CD4-positive, alpha-beta memory T cell (primary cell): Measurements from ENCODE around the gene GADD45A. TPM values are rescaled to one million over a fixed set of nuclear protein-coding genes. Genes with fewer than 3 reads are reported as not detected.

ENCODE experiments used
- CTCF ChIA-PET: fragments of 350-600 bp; sonication (Branson Sonifier 250); formaldehyde crosslinking; loops from one replicate; lab custom pipeline; 2021; ENCODE audit warnings: inconsistent platforms; ENCODE audit not compliant: partially characterized antibody; lab: Charles Lee
- POLR2A ChIA-PET: fragments of 350-600 bp; sonication (Branson Sonifier 250); formaldehyde crosslinking; loops from one replicate; lab custom pipeline; 2021; ENCODE audit not compliant: partially characterized antibody; lab: Charles Lee
- DNase-seq, 5 donors: peaks; one replicate each; pipeline versions ENCODE4 v3.0.0 to v3.0.0-alpha.2; 2020 to 2022; ENCODE audit warnings: mixed read lengths in 1 of 5
- H3K27ac ChIP-seq: one replicate; pipeline ENCODE4 v1.7.0; 2013; ENCODE audit warnings: low read depth, low read length
- H3K27me3 ChIP-seq: 2 replicates; pipeline ENCODE4 v1.7.0; 2013; ENCODE audit warnings: mild to moderate bottlenecking, low read length, moderate library complexity; ENCODE audit not compliant: insufficient read depth
- H3K36me3 ChIP-seq: 2 replicates; pipeline ENCODE4 v1.7.0; 2013; ENCODE audit warnings: mild to moderate bottlenecking, low read length, moderate library complexity; ENCODE audit not compliant: insufficient read depth
- H3K4me1 ChIP-seq: 2 replicates; pipeline ENCODE4 v1.7.0; 2013; ENCODE audit warnings: mild to moderate bottlenecking, low read length, moderate library complexity; ENCODE audit not compliant: insufficient read depth
- H3K4me3 ChIP-seq, 2 donors: one replicate each; pipeline ENCODE4 v1.7.0; 2013; ENCODE audit warnings: low read length in 2 of 2, mild to moderate bottlenecking in 1 of 2
- H3K9me3 ChIP-seq, 2 donors: one replicate each; pipeline ENCODE4 v1.7.0; 2013; ENCODE audit warnings: low read length in 2 of 2, control low read depth in 1 of 2; ENCODE audit not compliant: control insufficient read depth in 1 of 2
- H3K27ac Mint-ChIP-seq, 7 donors: one replicate each; pipeline ENCODE4 v1.8.0; 2020 to 2021; ENCODE audit warnings: mixed read lengths in 7 of 7, mild to moderate bottlenecking in 6 of 7, inconsistent platforms in 3 of 7, moderate library complexity in 3 of 7
- H3K27me3 Mint-ChIP-seq, 2 donors: one replicate each; pipeline ENCODE4 v1.8.0; 2020 to 2021; ENCODE audit warnings: mixed read lengths in 2 of 2
- H3K36me3 Mint-ChIP-seq, 2 donors: one replicate each; pipeline ENCODE4 v1.8.0; 2020 to 2021; ENCODE audit warnings: mixed read lengths in 2 of 2, inconsistent platforms in 1 of 2, mild to moderate bottlenecking in 1 of 2
- H3K4me1 Mint-ChIP-seq, 4 donors: one replicate each; pipeline ENCODE4 v1.8.0; 2020 to 2021; ENCODE audit warnings: mixed read lengths in 4 of 4, mild to moderate bottlenecking in 1 of 4
- H3K4me3 Mint-ChIP-seq, 8 donors: one replicate each; pipeline ENCODE4 v1.8.0; 2020 to 2021; ENCODE audit warnings: mixed read lengths in 8 of 8, mild to moderate bottlenecking in 7 of 8, moderate library complexity in 6 of 8, inconsistent platforms in 3 of 8
- H3K9me3 Mint-ChIP-seq, 8 donors: one replicate each; pipeline ENCODE4 v1.8.0; 2020 to 2021; ENCODE audit warnings: mixed read lengths in 8 of 8, mild to moderate bottlenecking in 5 of 8, inconsistent platforms in 3 of 8, moderate library complexity in 1 of 8
- intact Hi-C: fragments of 100-400 bp; cut with micrococcal nuclease; formaldehyde crosslinking; loops from one replicate; pipeline ENCODE4 v1.15.1; 2023
- polyA plus RNA-seq, 2 donors: library from polyadenylated mRNA; unstranded; fragments of 300-500 nt; fragmentation: Illumina TruSeq; gene quantifications; one replicate each; pipeline ENCODE4 v1.2.3, GENCODE V29; 2021
- total RNA-seq, 2 experiments: library from RNA; stranded (reverse); gene quantifications; one replicate each; pipeline ENCODE4 v1.2.3, GENCODE V29; 2021

Gene GADD45A
- total and polyA plus RNA-seq, 4 experiments from 2014 or later = 6.4 to 26.8 (median 23.3) TPM

DNA sequence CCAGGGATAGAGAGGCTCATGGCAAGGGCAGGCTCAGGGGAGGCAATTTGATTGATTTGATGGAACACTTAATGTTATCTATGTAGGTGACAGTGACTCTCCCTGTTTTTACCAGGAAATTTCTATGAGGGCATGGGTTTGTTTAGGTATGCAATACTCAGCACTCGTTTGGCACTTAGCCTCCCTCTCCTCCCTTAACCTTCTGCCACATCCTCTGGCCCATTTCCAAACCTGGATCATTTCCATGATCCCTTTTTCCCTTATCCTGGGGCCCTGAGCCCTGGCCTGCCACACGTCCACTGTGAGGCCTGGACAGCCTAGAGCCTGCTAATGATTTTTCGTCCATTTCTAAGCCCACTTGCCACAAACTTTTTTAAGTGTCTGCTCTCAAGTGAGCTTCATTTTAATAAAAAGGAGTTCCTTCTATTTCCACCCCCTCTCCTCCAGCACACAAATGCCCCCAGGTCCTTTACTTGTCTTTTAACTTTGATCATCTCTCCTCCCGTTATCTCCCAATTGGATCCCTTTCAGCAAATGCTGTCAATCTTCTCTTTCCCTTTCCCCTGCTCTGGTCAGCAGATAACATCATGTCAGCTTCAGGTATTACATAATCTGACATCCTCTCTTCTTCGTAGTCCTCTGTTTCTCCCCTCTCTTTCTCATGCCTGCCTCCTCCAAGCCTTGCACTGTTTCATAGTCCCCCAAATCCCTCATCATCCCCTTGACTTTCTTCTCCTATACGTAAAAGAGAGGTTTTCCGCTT is 37.8 kb upstream of the GADD45A start:
- H3K27ac Mint-ChIP-seq = no peak overlapping the region
- Histone ChIP-seq H3K27ac (no peak overlapping the region), H3K27me3 (no peaks in the 10 kb centered on the region), H3K4me1 (no peaks in the 10 kb centered on the region), H3K9me3 (no peaks in the 10 kb centered on the region), H3K36me3 (no peaks in the 10 kb centered on the region), H3K4me3 (no peak overlapping the region)
- intact Hi-C loops = no loop called here
- no peaks in the 10 kb centered on the region for H3K9me3 Mint-ChIP-seq
- ChIA-PET POLR2A (no interaction called here), CTCF (no interaction called here)
- H3K4me3 Mint-ChIP-seq = no peak overlapping the region
- no peak for DNase-seq
- peaks cover 0 to 1% of the 10 kb centered on the region in 2 donors for H3K27me3 Mint-ChIP-seq
- no peaks in the 10 kb centered on the region for H3K36me3 Mint-ChIP-seq
- no peaks in the 10 kb centered on the region for H3K4me1 Mint-ChIP-seq

DNA sequence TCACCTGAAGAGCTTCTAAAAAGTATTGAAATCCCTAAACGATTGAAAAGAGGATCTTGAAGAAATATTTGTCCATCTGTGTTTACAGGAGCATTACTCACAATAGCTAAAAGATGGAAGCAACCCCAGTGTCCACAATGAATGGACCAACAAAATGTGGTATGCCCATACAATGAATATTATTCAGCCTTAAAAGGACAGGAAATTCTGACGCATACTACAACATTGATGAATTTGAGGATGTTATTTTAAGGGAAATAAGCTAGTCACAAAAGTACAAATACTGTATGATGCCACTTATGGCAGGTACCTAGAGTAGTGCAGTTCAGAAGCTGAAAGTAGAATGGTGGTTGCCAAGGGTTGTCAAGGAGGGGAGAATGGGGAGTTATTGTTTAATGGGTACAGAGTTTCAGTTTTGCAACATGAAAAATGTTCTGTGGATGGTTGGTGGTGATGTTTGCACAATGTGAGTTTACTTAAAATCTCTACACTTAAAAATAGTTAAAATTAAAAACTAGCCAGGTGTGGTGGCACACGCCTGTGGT is 37.1 kb upstream of the GADD45A start:
- DNase-seq = no peak
- Histone ChIP-seq H3K4me3 (no peak overlapping the region), H3K4me1 (no peaks in the 10 kb centered on the region), H3K9me3 (no peaks in the 10 kb centered on the region), H3K27ac (no peak overlapping the region), H3K36me3 (no peaks in the 10 kb centered on the region), H3K27me3 (no peaks in the 10 kb centered on the region)
- no peak overlapping the region for H3K27ac Mint-ChIP-seq
- no peaks in the 10 kb centered on the region for H3K4me1 Mint-ChIP-seq
- no peak overlapping the region for H3K4me3 Mint-ChIP-seq
- intact Hi-C loops = no loop called here
- H3K36me3 Mint-ChIP-seq = no peaks in the 10 kb centered on the region
- ChIA-PET POLR2A (no interaction called here), CTCF (no interaction called here)
- no peaks in the 10 kb centered on the region for H3K9me3 Mint-ChIP-seq
- peaks cover 0 to 1% of the 10 kb centered on the region in 2 donors for H3K27me3 Mint-ChIP-seq

GRCh38 chr1:67648582-67649326 is 36.2 kb upstream of the GADD45A start:
- Mint-ChIP-seq H3K27ac (no peak overlapping the region), H3K4me3 (no peak overlapping the region), H3K36me3 (no peaks in the 10 kb centered on the region), H3K4me1 (no peaks in the 10 kb centered on the region), H3K9me3 (no peaks in the 10 kb centered on the region), H3K27me3 (peaks cover 0 to 1% of the 10 kb centered on the region in 2 donors)
- Histone ChIP-seq H3K4me1 (no peaks in the 10 kb centered on the region), H3K4me3 (no peak overlapping the region), H3K27me3 (no peaks in the 10 kb centered on the region), H3K9me3 (no peaks in the 10 kb centered on the region), H3K27ac (no peak overlapping the region), H3K36me3 (no peaks in the 10 kb centered on the region)
- ChIA-PET POLR2A (no interaction called here), CTCF (no interaction called here)
- DNase-seq = no peak
- intact Hi-C loops = no loop called here

DNA sequence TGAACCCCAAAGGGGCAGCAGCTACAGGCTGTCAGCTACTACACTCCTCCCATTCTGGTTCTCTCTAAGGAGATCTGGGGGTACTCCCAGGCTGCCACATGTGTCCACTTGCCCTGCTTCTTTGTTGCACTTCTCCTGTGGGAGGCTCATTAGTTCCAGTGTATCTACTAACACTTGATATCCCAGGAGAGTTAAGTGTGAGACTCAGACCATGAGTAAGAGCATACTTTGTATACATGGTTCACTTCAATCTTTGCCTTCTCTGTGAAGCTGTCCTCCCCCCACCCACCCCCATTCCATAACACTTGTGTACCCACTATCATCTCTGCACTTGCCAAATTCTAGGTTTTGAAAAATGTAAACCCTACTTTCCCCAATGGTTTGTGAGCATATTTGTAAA is 34.9 kb upstream of the GADD45A start:
- Histone ChIP-seq H3K27ac (no peak overlapping the region), H3K36me3 (no peaks in the 10 kb centered on the region), H3K27me3 (no peaks in the 10 kb centered on the region), H3K4me3 (no peak overlapping the region), H3K4me1 (no peaks in the 10 kb centered on the region), H3K9me3 (no peaks in the 10 kb centered on the region)
- intact Hi-C loops = no loop called here
- Mint-ChIP-seq H3K27ac (no peak overlapping the region), H3K4me3 (no peak overlapping the region), H3K4me1 (no peaks in the 10 kb centered on the region), H3K9me3 (no peaks in the 10 kb centered on the region), H3K27me3 (peaks cover 0 to 1% of the 10 kb centered on the region in 2 donors), H3K36me3 (no peaks in the 10 kb centered on the region)
- CTCF ChIA-PET = no interaction called here
- POLR2A ChIA-PET = no interaction called here
- no peak for DNase-seq

- Histone ChIP-seq H3K27ac (no peak overlapping the region), H3K4me3 (no peak overlapping the region), H3K4me1 (no peaks in the 10 kb centered on the region), H3K9me3 (no peaks in the 10 kb centered on the region), H3K27me3 (no peaks in the 10 kb centered on the region), H3K36me3 (no peaks in the 10 kb centered on the region)
- H3K27me3 Mint-ChIP-seq = peaks cover 2 to 3% of the 10 kb centered on the region in 2 donors
- POLR2A ChIA-PET = no interaction called here
- H3K4me1 Mint-ChIP-seq = no peaks in the 10 kb centered on the region
- no peak overlapping the region for H3K27ac Mint-ChIP-seq
- H3K36me3 Mint-ChIP-seq = no peaks in the 10 kb centered on the region
- H3K9me3 Mint-ChIP-seq = no peaks in the 10 kb centered on the region
- no peak for DNase-seq
- intact Hi-C loops = no loop called here
- CTCF ChIA-PET = interaction anchor here (1.0 kb wide), 1 partner anchor 109 kb away, joined by 3 read pairs; no protein-coding TSS in a partner anchor
- no peak overlapping the region for H3K4me3 Mint-ChIP-seq
Observed at GRCh38 chr1:67651031-67651430, 34.0 kb upstream of the GADD45A start.

DNA sequence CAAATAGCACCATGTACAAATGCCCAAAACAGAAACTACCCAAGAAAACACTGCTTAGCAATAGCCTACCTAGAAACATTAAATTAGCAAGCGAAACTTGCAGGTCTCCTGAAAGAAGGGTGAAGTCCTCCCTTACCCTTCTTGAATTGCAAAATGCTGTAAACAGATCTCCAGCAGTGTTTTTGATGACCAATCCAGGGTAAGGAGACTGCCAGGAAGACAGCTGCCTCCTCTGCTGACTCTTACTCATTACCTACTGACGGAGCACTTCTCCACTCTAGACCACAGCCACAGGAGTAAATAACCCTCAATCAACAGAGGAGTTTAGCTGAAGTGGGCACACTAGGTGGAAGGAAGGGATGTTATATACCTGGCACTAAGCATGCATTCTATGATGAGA is 32.2 kb upstream of the GADD45A start:
- no peak overlapping the region for H3K4me3 Mint-ChIP-seq
- DNase-seq = no peak
- H3K27me3 Mint-ChIP-seq = peaks cover 2 to 3% of the 10 kb centered on the region in 2 donors
- H3K4me1 Mint-ChIP-seq = no peaks in the 10 kb centered on the region
- no peak overlapping the region for H3K4me3 ChIP-seq
- H3K27ac Mint-ChIP-seq = no peak overlapping the region
- no peaks in the 10 kb centered on the region for H3K4me1 ChIP-seq
- no peaks in the 10 kb centered on the region for H3K9me3 ChIP-seq
- POLR2A ChIA-PET = no interaction called here
- H3K36me3 Mint-ChIP-seq = no peaks in the 10 kb centered on the region
- H3K9me3 Mint-ChIP-seq = no peaks in the 10 kb centered on the region
- CTCF ChIA-PET = no interaction called here
- H3K36me3 ChIP-seq = no peaks in the 10 kb centered on the region
- H3K27ac ChIP-seq = no peak overlapping the region
- intact Hi-C loops = no loop called here
- H3K27me3 ChIP-seq = no peaks in the 10 kb centered on the region

DNA sequence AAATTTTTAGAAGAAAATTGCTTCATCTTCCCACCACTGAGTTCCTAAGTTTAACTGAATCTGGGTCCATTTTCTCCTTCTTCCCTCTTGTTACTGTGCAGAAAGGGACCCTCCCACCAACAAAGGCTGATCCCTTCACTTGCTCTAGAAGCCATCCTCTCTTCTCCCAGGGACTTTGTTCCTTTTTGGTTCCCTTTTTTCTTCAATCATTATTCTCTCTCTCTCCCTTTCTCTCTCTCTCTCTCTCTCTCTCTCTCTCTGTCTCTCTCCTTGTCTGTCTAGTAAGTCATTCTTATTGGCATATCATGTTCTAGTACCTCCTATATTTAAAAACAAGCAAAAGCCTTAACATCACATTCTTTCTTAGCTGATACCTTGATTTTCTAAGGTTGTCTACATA is 31.7 kb upstream of the GADD45A start:
- no peak overlapping the region for H3K4me3 Mint-ChIP-seq
- Histone ChIP-seq H3K4me3 (no peak overlapping the region), H3K36me3 (no peaks in the 10 kb centered on the region), H3K27me3 (no peaks in the 10 kb centered on the region), H3K4me1 (no peaks in the 10 kb centered on the region), H3K27ac (no peak overlapping the region), H3K9me3 (no peaks in the 10 kb centered on the region)
- ChIA-PET POLR2A (no interaction called here), CTCF (interaction anchor here (0.6 kb wide), 1 partner anchor 888 kb away, joined by 3 read pairs; no protein-coding TSS in a partner anchor)
- no peaks in the 10 kb centered on the region for H3K36me3 Mint-ChIP-seq
- H3K27ac Mint-ChIP-seq = no peak overlapping the region
- H3K4me1 Mint-ChIP-seq = no peaks in the 10 kb centered on the region
- H3K9me3 Mint-ChIP-seq = no peaks in the 10 kb centered on the region
- peaks cover 4 to 5% of the 10 kb centered on the region in 2 donors for H3K27me3 Mint-ChIP-seq
- no peak for DNase-seq
- intact Hi-C loops = no loop called here
